A549 (cell line): ENCODE results near the gene PBRM1. TPM values are rescaled to one million over a fixed set of nuclear protein-coding genes. Genes with fewer than 3 reads are reported as not detected.

ENCODE experiments used
- ATAC-seq, 2 experiments: fragments of 200-7000 bp in 1 of 2; fragments of >200 bp in 1 of 2; cut with Nextera tagmentation in 1 of 2; cut with Tn5 transposase in 1 of 2; 3 replicates each; pipeline versions ENCODE4 v1.8.0 to v1.9.1; 2018 to 2020; ENCODE audit warnings: mild to moderate bottlenecking in 1 of 2, moderate library complexity in 1 of 2
- CTCF ChIA-PET: fragments of 300-600 bp; sonication (Branson Sonifier 250); formaldehyde crosslinking; extraction: SDS; loops from one replicate; lab custom pipeline; 2021; ENCODE audit warnings: antibody characterized with exemption, inconsistent platforms; lab: Yijun Ruan, JAX
- POLR2A ChIA-PET: fragments of 350-600 bp; formaldehyde crosslinking; extraction: SDS; loops from one replicate; lab custom pipeline; 2021; ENCODE audit warnings: antibody characterized with exemption, inconsistent platforms; lab: Yijun Ruan, JAX
- DNase-seq, 2 experiments: peaks; one replicate each; pipeline versions ENCODE4 v3.0.0 to v3.0.0-alpha.2; 2011 to 2016; ENCODE audit warnings: low read depth in 1 of 2, low spot score in 1 of 2
- FAIRE-seq: peaks from 2 replicates; lab custom pipeline; 2011; peaks lifted over from hg19 to GRCh38; lab: Jason Lieb, UNC
- H3K27ac ChIP-seq, 2 experiments: fragments of >200 bp; sonication (Bioruptor Twin); formaldehyde crosslinking; 3 replicates each; pipeline ENCODE4 v1.5.1; 2016 to 2017
- H3K4me1 ChIP-seq: fragments of >200 bp; sonication (Bioruptor Twin); formaldehyde crosslinking; 3 replicates; pipeline ENCODE4 v1.6.1; 2016
- H3K4me2 ChIP-seq: fragments of >200 bp; sonication (Bioruptor Twin); formaldehyde crosslinking; 3 replicates; pipeline ENCODE4 v1.6.1; 2016
- H3K4me3 ChIP-seq: fragments of >200 bp; sonication (Bioruptor Twin); formaldehyde crosslinking; 3 replicates; pipeline ENCODE4 v1.5.1; 2016
- H3K9me3 ChIP-seq: fragments of >200 bp; sonication (Bioruptor Twin); formaldehyde crosslinking; 3 replicates; pipeline ENCODE4 v1.6.1; 2016
- BCL3 ChIP-seq: fragments of >200 bp; sonication (Bioruptor Twin); formaldehyde crosslinking; IDR thresholded peaks from 3 replicates; pipeline ENCODE4 v1.6.1; 2016
- CHD4 ChIP-seq: fragments of 200-600 bp; sonication (generic); IDR thresholded peaks from 2 replicates; pipeline ENCODE4 v1.6.1; 2016; ENCODE audit warnings: antibody characterized with exemption, mild to moderate bottlenecking, borderline replicate concordance
- CTCF ChIP-seq: fragments of >200 bp; sonication (Bioruptor Twin); formaldehyde crosslinking; IDR thresholded peaks from 3 replicates; pipeline ENCODE4 v1.5.1; 2016
- ESRRA ChIP-seq: fragments of 150-350 bp; IDR thresholded peaks from 2 replicates; pipeline ENCODE4 v1.6.1; 2014; ENCODE audit warnings: mild to moderate bottlenecking, low read length, borderline replicate concordance
- HEYL ChIP-seq: fragments of 250-450 bp; sonication (Bioruptor Pico); IDR thresholded peaks from 2 replicates; pipeline ENCODE4 v1.8.0; 2021; ENCODE audit warnings: mild to moderate bottlenecking, moderate library complexity
- HMGXB4 ChIP-seq: fragments of 250-450 bp; sonication (Bioruptor Pico); IDR thresholded peaks from 2 replicates; pipeline ENCODE4 v1.5.0; 2021; ENCODE audit warnings: mild to moderate bottlenecking, moderate library complexity, borderline replicate concordance
- HOXA7 ChIP-seq: fragments of 250-450 bp; sonication (Bioruptor Pico); IDR thresholded peaks from 2 replicates; pipeline ENCODE4 v1.5.0; 2020; ENCODE audit warnings: mild to moderate bottlenecking, moderate library complexity
- MAFK ChIP-seq: fragments of 450-650 bp; IDR thresholded peaks from 2 replicates; pipeline ENCODE4 v1.6.1; 2014; ENCODE audit not compliant: partially characterized antibody
- MYC ChIP-seq: IDR thresholded peaks from 2 replicates; pipeline ENCODE4 v1.6.1; 2012; ENCODE audit warnings: mild to moderate bottlenecking, inconsistent platforms, low read length, improper control_type of control experiment, borderline replicate concordance
- PHF8 ChIP-seq: fragments of 200-600 bp; sonication (generic); IDR thresholded peaks from 2 replicates; pipeline ENCODE4 v1.6.1; 2016; ENCODE audit warnings: low read depth, mild to moderate bottlenecking, antibody characterized with exemption, moderate library complexity, borderline replicate concordance
- POLR2A ChIP-seq: IDR thresholded peaks from 2 replicates; pipeline ENCODE4 v1.6.1; 2012; ENCODE audit warnings: mild to moderate bottlenecking, low read length
- POLR2AphosphoS2 ChIP-seq: conservative IDR thresholded peaks from 2 replicates; pipeline ENCODE4 v1.6.1; 2012; ENCODE audit warnings: low read length, improper control_type of control experiment, inconsistent platforms
- RAD21 ChIP-seq, 2 experiments: fragments of >200 bp in 1 of 2; sonication (Bioruptor Twin) in 1 of 2; formaldehyde crosslinking in 1 of 2; IDR thresholded peaks in 1 of 2; conservative IDR thresholded peaks in 1 of 2; 2 replicates in 1 of 2; 3 replicates in 1 of 2; pipeline ENCODE4 v1.6.1; 2012 to 2018; ENCODE audit warnings: inconsistent platforms in 1 of 2
- RARB ChIP-seq: fragments of 250-450 bp; sonication (Bioruptor Pico); IDR thresholded peaks from 2 replicates; pipeline ENCODE4 v1.8.0; 2021; ENCODE audit warnings: mild to moderate bottlenecking, moderate library complexity
- RFX5 ChIP-seq: fragments of 450-650 bp; IDR thresholded peaks from 2 replicates; pipeline ENCODE4 v1.7.1; 2014; ENCODE audit warnings: antibody characterized with exemption, mild to moderate bottlenecking, moderate library complexity
- TFCP2L1 ChIP-seq: fragments of 250-450 bp; sonication (Bioruptor Pico); IDR thresholded peaks from 2 replicates; pipeline ENCODE4 v1.5.0; 2021; ENCODE audit warnings: mild to moderate bottlenecking
- TP53 ChIP-seq: fragments of 250-450 bp; sonication (Bioruptor Pico); IDR thresholded peaks from 2 replicates; pipeline ENCODE4 v1.5.0; 2021; ENCODE audit warnings: mild to moderate bottlenecking, moderate library complexity
- ZC3H11A ChIP-seq: fragments of 450-650 bp; IDR thresholded peaks from 2 replicates; pipeline ENCODE4 v1.6.1; 2014; ENCODE audit warnings: antibody characterized with exemption, mild to moderate bottlenecking
- ZFP36 ChIP-seq: fragments of 450-650 bp; IDR thresholded peaks from 2 replicates; pipeline ENCODE4 v1.6.1; 2014; ENCODE audit warnings: borderline replicate concordance; ENCODE audit not compliant: partially characterized antibody
- WGBS: methylation state at CpG from one replicate; pipeline ENCODE4 v1.1.6; 2017; ENCODE audit errors: missing lambda C conversion rate; 5-methylcytosine and 5-hydroxymethylcytosine counted together
- polyA plus RNA-seq, 4 experiments: library from polyadenylated mRNA; depleted of rRNA in 3 of 4; stranded (reverse); fragments of >200 nt; fragmentation: RNase III in 1 of 4; extraction: RNeasy Plus Mini Kit Qiagen cat#74134 plus additional on column Dnase treatment in 1 of 4; gene quantifications; 2 replicates in 3 of 4; 3 replicates in 1 of 4; pipeline ENCODE4 v1.2.3, GENCODE V29; 2011 to 2017

The PBRM1 gene
- polyA plus RNA-seq, 2 of the 4 experiments (the other 2 are of a cell fraction) = 15.0 to 21.6 TPM

- ChIA-PET CTCF (interaction anchor here (1.5 to 2.0 kb wide), 2 partner anchors 141 to 209 kb away, joined by 3 to 6 read pairs; no protein-coding TSS in a partner anchor), POLR2A (no interaction called here)
- no peak overlapping the region for H3K4me2 ChIP-seq
- ATAC-seq = peak in 1 of 2 experiments; percentile 38; a peak in 3 of 6 replicates
- no peak for TF ChIP-seq HOXA7 (CRISPR knock-in tag)
- no peak for TF ChIP-seq ESRRA
- no peak for TF ChIP-seq PHF8
- no peak for TF ChIP-seq POLR2AphosphoS2
- TF ChIP-seq CHD4 = no peak
- no peak for TF ChIP-seq HMGXB4
- TF ChIP-seq TFCP2L1 = no peak
- peak in 1 of 2 experiments; percentile 25; a peak in 2 of 5 replicates for TF ChIP-seq RAD21 (conservative IDR thresholded peaks at IDR 0.05 in 1 of 2, IDR thresholded peaks at IDR 0.05 in 1 of 2)
- 0 out of 3 replicates have a peak, but pooled peaks have one; percentile 21 for TF ChIP-seq CTCF
- no peak for TF ChIP-seq ZFP36
- TF ChIP-seq MYC = no peak
- TF ChIP-seq RARB = no peak
- TF ChIP-seq RFX5 = no peak
- no peak overlapping the region for H3K27ac ChIP-seq
- H3K9me3 ChIP-seq = no peaks in the 10 kb centered on the region
- no peak for FAIRE-seq
- H3K4me1 ChIP-seq = peaks cover 33% of the 10 kb centered on the region; the same call in 2 of the 3 replicates
- DNase-seq = peak in 1 of 2 experiments; percentile 49
- no peak overlapping the region for H3K4me3 ChIP-seq
Observed at GRCh38 chr3:52682016-52682415, 3.7 kb downstream of the PBRM1 start.

- TF ChIP-seq MAFK = peak; percentile 5
- no peak for TF ChIP-seq HMGXB4
- Histone ChIP-seq H3K9me3 (no peaks in the 10 kb centered on the region), H3K4me2 (no peak overlapping the region), H3K27ac (no peak overlapping the region), H3K4me3 (no peak overlapping the region), H3K4me1 (peaks cover 33% of the 10 kb centered on the region; the same call in 2 of the 3 replicates)
- ChIA-PET POLR2A (no interaction called here), CTCF (interaction anchor here (1.5 to 2.0 kb wide), 2 partner anchors 140 to 209 kb away, joined by 3 to 6 read pairs; no protein-coding TSS in a partner anchor)
- 82% methylated on average over 3 of the region's 3 CpGs for WGBS
- ATAC-seq = no peak
- no peak for DNase-seq
- no peak for FAIRE-seq
Observed at GRCh38 chr3:52681596-52681995, 4.1 kb downstream of the PBRM1 start.

- ATAC-seq = no peak
- no peak for FAIRE-seq
- peak overlapping the region in 1 of 2 experiments; percentile 33; a peak in 1 of 6 replicates for H3K27ac ChIP-seq
- no peak for TF ChIP-seq BCL3
- TF ChIP-seq POLR2A = no peak
- TF ChIP-seq TP53 (CRISPR knock-in tag) = no peak
- TF ChIP-seq HEYL = no peak
- no peak for TF ChIP-seq ESRRA
- no peak for TF ChIP-seq CHD4
- no peak for TF ChIP-seq ZC3H11A
- TF ChIP-seq, all 56 proteins: peak for 0
- ChIA-PET POLR2A (interaction anchor here (0.7 kb wide), 1 partner anchor 10 kb away, joined by 3 read pairs; no protein-coding TSS in a partner anchor), CTCF (interaction anchor here (1.3 kb wide), 1 partner anchor 207 kb away, joined by 4 read pairs; no protein-coding TSS in a partner anchor)
- WGBS = 95% methylated on average over 1 of the region's 1 CpG
- DNase-seq = no peak
- Histone ChIP-seq H3K4me2 (no peak overlapping the region), H3K4me1 (peaks cover 33% of the 10 kb centered on the region; the same call in 2 of the 3 replicates), H3K9me3 (no peaks in the 10 kb centered on the region), H3K4me3 (no peak overlapping the region)
Observed at GRCh38 chr3:52679811-52680210, 5.9 kb downstream of the PBRM1 start.
